HepG2 (cell line): ENCODE measurements around the gene INSIG2. TPM values are rescaled to one million over a fixed set of nuclear protein-coding genes. Genes with fewer than 3 reads are reported as not detected.

Experiments
- CEBPG ChIP-seq: IDR thresholded peaks from 2 replicates; pipeline ENCODE4 v1.6.1; 2016
- EHMT2 ChIP-seq: fragments of 200-600 bp; sonication (generic); IDR thresholded peaks from 2 replicates; pipeline ENCODE4 v1.7.0; 2017; ENCODE audit warnings: antibody characterized with exemption, low read depth, low read length, borderline replicate concordance
- ERF ChIP-seq: IDR thresholded peaks from 2 replicates; pipeline ENCODE4 v1.6.1; 2018; ENCODE audit warnings: missing biosample characterization, missing genetic modification reagents
- HNF4G ChIP-seq, 2 experiments: sonication (generic) in 1 of 2; formaldehyde crosslinking in 1 of 2; IDR thresholded peaks; 2 replicates each; pipeline versions ENCODE4 v1.4.0 to v1.6.1; 2011 to 2020; ENCODE audit warnings: borderline replicate concordance in 2 of 2, low read depth in 2 of 2, mild to moderate bottlenecking in 2 of 2, low read length in 1 of 2, missing genetic modification reagents in 1 of 2, moderate library complexity in 1 of 2
- KAT2B ChIP-seq: fragments of 150-350 bp; IDR thresholded peaks from 2 replicates; pipeline ENCODE4 v1.6.1; 2014; ENCODE audit warnings: low read depth, low read length, borderline replicate concordance
- KLF12 ChIP-seq: sonication (generic); formaldehyde crosslinking; IDR thresholded peaks from 2 replicates; pipeline ENCODE4 v1.4.0; 2020; ENCODE audit warnings: missing genetic modification reagents, borderline replicate concordance
- KLF6 ChIP-seq: IDR thresholded peaks from 2 replicates; pipeline ENCODE4 v1.8.0; 2016; ENCODE audit warnings: missing biosample characterization, missing genetic modification reagents
- MAX ChIP-seq: IDR thresholded peaks from 2 replicates; pipeline ENCODE4 v1.6.1; 2012; ENCODE audit warnings: inconsistent platforms
- MED8 ChIP-seq: sonication (generic); formaldehyde crosslinking; IDR thresholded peaks from 2 replicates; pipeline ENCODE4 v1.8.1; 2023; ENCODE audit warnings: mild to moderate bottlenecking, missing genetic modification reagents; ENCODE audit not compliant: insufficient replicate concordance
- NCOA2 ChIP-seq: sonication (generic); formaldehyde crosslinking; IDR thresholded peaks from 2 replicates; pipeline ENCODE4 v1.8.0; 2022; ENCODE audit warnings: inconsistent platforms
- NFAT5 ChIP-seq: sonication (generic); formaldehyde crosslinking; IDR thresholded peaks from 2 replicates; pipeline ENCODE4 v1.4.0; 2020; ENCODE audit warnings: missing genetic modification reagents
- RARA ChIP-seq: IDR thresholded peaks from 2 replicates; pipeline ENCODE4 v1.6.1; 2016; ENCODE audit warnings: missing genetic modification reagents, missing compliant biosample characterization
- RBAK ChIP-seq: sonication (generic); formaldehyde crosslinking; IDR thresholded peaks from 2 replicates; pipeline ENCODE4 v1.5.1; 2020; ENCODE audit warnings: mild to moderate bottlenecking, missing genetic modification reagents
- RFX1 ChIP-seq: fragments of 450-650 bp; IDR thresholded peaks from 2 replicates; pipeline ENCODE4 v1.6.1; 2017
- RNF2 ChIP-seq: fragments of 450-650 bp; conservative IDR thresholded peaks from 2 replicates; pipeline ENCODE4 v1.6.1; 2016; ENCODE audit warnings: low read depth
- SCMH1 ChIP-seq: sonication (generic); formaldehyde crosslinking; IDR thresholded peaks from 2 replicates; pipeline ENCODE4 v1.9.0; 2021; ENCODE audit warnings: missing genetic modification reagents, mild to moderate bottlenecking, borderline replicate concordance
- SYNCRIP ChIP-seq: fragments of 200-400 bp; formaldehyde crosslinking; IDR thresholded peaks from 2 replicates; pipeline ENCODE4 v1.6.1; 2018; ENCODE audit warnings: mild to moderate bottlenecking, low read depth, low read length; ENCODE audit not compliant: insufficient read depth
- TEAD3 ChIP-seq: optimal IDR thresholded peaks from 2 replicates; pipeline ENCODE3; 2016; ENCODE audit warnings: borderline replicate concordance
- ZNF160 ChIP-seq: sonication (generic); formaldehyde crosslinking; IDR thresholded peaks from 2 replicates; pipeline ENCODE4 v1.8.0; 2022; ENCODE audit warnings: mild to moderate bottlenecking, inconsistent platforms, missing genetic modification reagents
- ZNF331 ChIP-seq: sonication (generic); formaldehyde crosslinking; IDR thresholded peaks from 2 replicates; pipeline ENCODE4 v1.4.0; 2020; ENCODE audit warnings: missing genetic modification reagents
- polyA plus RNA-seq, 8 experiments: library from polyadenylated mRNA; depleted of rRNA in 3 of 8; stranded (reverse) in 7 of 8; unstranded in 1 of 8; fragments of >200 nt; fragmentation: Illumina TruSeq in 4 of 8; extraction: Trizol in 4 of 8; gene quantifications; 2 replicates each; pipeline versions ENCODE4 v1.2.1 to v1.2.3, GENCODE V29; 2011 to 2016; ENCODE audit warnings: low read depth in 4 of 8, missing spikeins in 1 of 8, mixed read lengths in 1 of 8; ENCODE audit not compliant: insufficient read depth in 1 of 8
- total RNA-seq, 5 experiments: library from RNA; depleted of rRNA; stranded (reverse); fragments of >200 nt; fragmentation: Illumina TruSeq; extraction: Trizol; gene quantifications; 2 replicates each; pipeline ENCODE4 v1.2.3, GENCODE V29; 2016; ENCODE audit warnings: low read depth in 1 of 5
- TF ChIP-seq, protein P1 (sequence below): sonication (generic); formaldehyde crosslinking; conservative IDR thresholded peaks from 2 replicates; pipeline ENCODE4 v1.8.1; 2023; ENCODE audit warnings: missing genetic modification reagents
- TF ChIP-seq, protein P2 (sequence below): sonication (generic); formaldehyde crosslinking; IDR thresholded peaks from 2 replicates; pipeline ENCODE4 v1.5.0; 2020; ENCODE audit warnings: mild to moderate bottlenecking, missing genetic modification reagents

Gene INSIG2
- total and polyA plus RNA-seq, 2 of the 13 experiments (the other 11 are each of a cell fraction or from before 2014, with no cell fraction given): 73.5 to 481 TPM

GRCh38 chr2:118118479-118118878 lies 30.2 kb downstream of the INSIG2 start (continued):
- no peak for TF ChIP-seq MAX
- TF ChIP-seq, protein P1, sequence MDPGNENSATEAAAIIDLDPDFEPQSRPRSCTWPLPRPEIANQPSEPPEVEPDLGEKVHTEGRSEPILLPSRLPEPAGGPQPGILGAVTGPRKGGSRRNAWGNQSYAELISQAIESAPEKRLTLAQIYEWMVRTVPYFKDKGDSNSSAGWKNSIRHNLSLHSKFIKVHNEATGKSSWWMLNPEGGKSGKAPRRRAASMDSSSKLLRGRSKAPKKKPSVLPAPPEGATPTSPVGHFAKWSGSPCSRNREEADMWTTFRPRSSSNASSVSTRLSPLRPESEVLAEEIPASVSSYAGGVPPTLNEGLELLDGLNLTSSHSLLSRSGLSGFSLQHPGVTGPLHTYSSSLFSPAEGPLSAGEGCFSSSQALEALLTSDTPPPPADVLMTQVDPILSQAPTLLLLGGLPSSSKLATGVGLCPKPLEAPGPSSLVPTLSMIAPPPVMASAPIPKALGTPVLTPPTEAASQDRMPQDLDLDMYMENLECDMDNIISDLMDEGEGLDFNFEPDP (CRISPR knock-in tag): no peak
- TF ChIP-seq ZNF160 (CRISPR knock-in tag): no peak
- no peak for TF ChIP-seq HNF4G (IDR thresholded peaks at IDR 0.05; ENCODE audit: borderline replicate concordance, low read depth, low read length)
- no peak for TF ChIP-seq HNF4G (CRISPR knock-in tag; IDR thresholded peaks at IDR 0.05; ENCODE audit: borderline replicate concordance, low read depth)
- TF ChIP-seq, protein P2, sequence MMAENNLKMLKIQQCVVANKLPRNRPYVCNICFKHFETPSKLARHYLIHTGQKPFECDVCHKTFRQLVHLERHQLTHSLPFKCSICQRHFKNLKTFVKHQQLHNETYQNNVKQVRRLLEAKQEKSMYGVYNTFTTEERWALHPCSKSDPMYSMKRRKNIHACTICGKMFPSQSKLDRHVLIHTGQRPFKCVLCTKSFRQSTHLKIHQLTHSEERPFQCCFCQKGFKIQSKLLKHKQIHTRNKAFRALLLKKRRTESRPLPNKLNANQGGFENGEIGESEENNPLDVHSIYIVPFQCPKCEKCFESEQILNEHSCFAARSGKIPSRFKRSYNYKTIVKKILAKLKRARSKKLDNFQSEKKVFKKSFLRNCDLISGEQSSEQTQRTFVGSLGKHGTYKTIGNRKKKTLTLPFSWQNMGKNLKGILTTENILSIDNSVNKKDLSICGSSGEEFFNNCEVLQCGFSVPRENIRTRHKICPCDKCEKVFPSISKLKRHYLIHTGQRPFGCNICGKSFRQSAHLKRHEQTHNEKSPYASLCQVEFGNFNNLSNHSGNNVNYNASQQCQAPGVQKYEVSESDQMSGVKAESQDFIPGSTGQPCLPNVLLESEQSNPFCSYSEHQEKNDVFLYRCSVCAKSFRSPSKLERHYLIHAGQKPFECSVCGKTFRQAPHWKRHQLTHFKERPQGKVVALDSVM (CRISPR knock-in tag): no peak
- TF ChIP-seq ERF (CRISPR knock-in tag): no peak
- TF ChIP-seq RBAK (CRISPR knock-in tag): peak; percentile 71; the same call in 1 of the 2 replicates
- TF ChIP-seq RARA (CRISPR knock-in tag): 0 out of 2 replicates have a peak, but pooled peaks have one; percentile 7
- no peak for TF ChIP-seq EHMT2
- no peak for TF ChIP-seq NFAT5
- no peak for TF ChIP-seq KLF12 (CRISPR knock-in tag)
- TF ChIP-seq KLF6 (CRISPR knock-in tag): no peak
- peak; percentile 29; the same call in 1 of the 2 replicates for TF ChIP-seq ZNF331
- peak; percentile 50 for TF ChIP-seq TEAD3 (CRISPR knock-in tag)
- TF ChIP-seq SCMH1: no peak
- TF ChIP-seq RFX1: no peak
- TF ChIP-seq RNF2: no peak
- peak; percentile 11; the same call in 1 of the 2 replicates for TF ChIP-seq NCOA2 (CRISPR knock-in tag)
- TF ChIP-seq MED8 (CRISPR knock-in tag): no peak
- TF ChIP-seq CEBPG (CRISPR knock-in tag): no peak
- TF ChIP-seq KAT2B: no peak
- TF ChIP-seq SYNCRIP: no peak
